ENCODE results near the gene RPUSD1. TPM values are rescaled to one million over a fixed set of nuclear protein-coding genes. Genes with fewer than 3 reads are reported as not detected.

Gene RPUSD1
- total and polyA plus RNA-seq, 4 donors, result 8.2 to 25.6 (median 23.5) TPM

DNA sequence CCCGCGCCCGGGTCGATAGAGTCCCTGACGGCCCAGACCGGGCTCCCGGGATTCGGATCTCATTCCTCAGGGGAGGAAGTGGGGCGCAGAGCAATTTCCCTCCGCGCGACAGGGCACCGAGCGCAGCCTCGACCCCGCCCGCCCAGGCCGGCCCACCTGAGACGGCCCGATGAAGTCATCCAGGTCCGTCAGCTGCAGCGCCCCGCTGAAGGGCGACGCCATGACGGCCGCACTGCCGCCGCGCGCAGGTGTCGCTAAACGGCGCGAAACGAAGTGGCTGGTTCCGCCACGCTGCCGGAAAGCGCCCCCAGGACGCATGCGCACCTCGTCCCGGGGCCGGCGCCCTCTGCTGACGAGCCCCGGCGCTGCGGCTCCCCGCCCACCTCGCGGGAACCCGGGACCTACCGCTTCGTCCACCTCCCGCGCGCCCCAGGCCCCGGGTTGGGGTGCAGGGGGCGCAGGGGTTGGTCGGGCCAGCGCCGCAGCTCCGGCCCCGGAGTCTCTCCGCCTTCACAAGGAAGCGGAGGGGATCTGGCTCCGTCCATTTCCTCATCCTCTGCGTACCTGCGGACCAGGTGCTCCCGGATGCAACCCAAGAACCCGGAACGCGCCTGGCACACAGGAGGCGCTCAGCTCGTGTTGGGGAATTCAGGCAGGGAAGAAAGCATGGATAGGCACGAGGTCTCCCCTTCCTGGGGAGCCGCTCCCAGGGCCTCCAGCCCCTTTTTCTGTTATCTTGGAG is 47.2 kb downstream of the RPUSD1 start, which contains the start of gene CIAO3:
Gene CIAO3, minus strand, starts transcription at position 234 of the 742 bp plus-strand sequence. Its CDS starts 12 bp downstream, at position 222.
- H3K4me1 ChIP-seq (ENCODE audit: control insufficient read depth in 5 of 5, insufficient read depth in 5 of 5, low read length in 5 of 5), result peaks cover 0 to 13% (median 5%) of the 10 kb centered on the region in 5 donors
- 1% methylated on average over 79 of the region's 79 CpGs for WGBS, 2 donors
- DNase-seq (peak; percentile 86 to 93 (median 91)), ATAC-seq (ENCODE audit: insufficient read depth, low FRiP score) (peak; percentile 91)
- H3K9ac ChIP-seq (ENCODE audit: insufficient read depth in 1 of 2, low read length in 2 of 2), result peak within 1 kb of the TSS in 1 of 2 donors; percentile 63
- no peaks in the 10 kb centered on the region for H3K9me3 ChIP-seq (ENCODE audit: control insufficient read depth in 4 of 4, insufficient read depth in 3 of 4, low read length in 3 of 4)
- H3K27me3 ChIP-seq (ENCODE audit: control insufficient read depth in 3 of 3, insufficient read depth in 3 of 3, low read length in 2 of 3), result no peaks in the 10 kb centered on the region
- H3K27ac ChIP-seq (ENCODE audit: low read depth in 1 of 2, low read length in 1 of 2), result peak within 1 kb of the TSS; percentile 32 to 68
- peaks cover 0 to 16% (median 5%) of the 10 kb centered on the region in 4 donors for H3K36me3 ChIP-seq (ENCODE audit: control insufficient read depth in 4 of 4, insufficient read depth in 4 of 4, low read length in 4 of 4)
- TF ChIP-seq, protein P1, sequence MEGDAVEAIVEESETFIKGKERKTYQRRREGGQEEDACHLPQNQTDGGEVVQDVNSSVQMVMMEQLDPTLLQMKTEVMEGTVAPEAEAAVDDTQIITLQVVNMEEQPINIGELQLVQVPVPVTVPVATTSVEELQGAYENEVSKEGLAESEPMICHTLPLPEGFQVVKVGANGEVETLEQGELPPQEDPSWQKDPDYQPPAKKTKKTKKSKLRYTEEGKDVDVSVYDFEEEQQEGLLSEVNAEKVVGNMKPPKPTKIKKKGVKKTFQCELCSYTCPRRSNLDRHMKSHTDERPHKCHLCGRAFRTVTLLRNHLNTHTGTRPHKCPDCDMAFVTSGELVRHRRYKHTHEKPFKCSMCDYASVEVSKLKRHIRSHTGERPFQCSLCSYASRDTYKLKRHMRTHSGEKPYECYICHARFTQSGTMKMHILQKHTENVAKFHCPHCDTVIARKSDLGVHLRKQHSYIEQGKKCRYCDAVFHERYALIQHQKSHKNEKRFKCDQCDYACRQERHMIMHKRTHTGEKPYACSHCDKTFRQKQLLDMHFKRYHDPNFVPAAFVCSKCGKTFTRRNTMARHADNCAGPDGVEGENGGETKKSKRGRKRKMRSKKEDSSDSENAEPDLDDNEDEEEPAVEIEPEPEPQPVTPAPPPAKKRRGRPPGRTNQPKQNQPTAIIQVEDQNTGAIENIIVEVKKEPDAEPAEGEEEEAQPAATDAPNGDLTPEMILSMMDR (IDR thresholded peaks at IDR 0.05; ENCODE audit: control extremely low read depth, extremely low read depth), result peak; percentile 79
- peak within 1 kb of the TSS; percentile 92 for H3K4me3 ChIP-seq

DNA sequence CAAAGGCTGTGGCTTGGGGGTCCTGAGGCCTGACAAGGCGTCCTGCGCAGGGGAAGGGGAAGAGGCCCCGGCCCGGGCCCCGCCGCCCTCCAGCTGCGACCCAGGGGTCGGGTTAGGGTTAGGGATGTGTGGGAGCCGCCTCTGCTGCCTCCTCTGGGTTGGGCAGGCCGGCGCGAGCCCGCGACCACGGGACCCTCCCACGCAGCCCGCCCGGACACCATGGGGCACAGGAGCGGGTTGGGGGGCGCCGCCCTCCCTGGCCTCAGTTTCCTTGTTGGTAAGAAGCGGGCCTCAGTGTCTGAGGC is 47.8 kb downstream of the RPUSD1 start:
- TF ChIP-seq, protein P1 (IDR thresholded peaks at IDR 0.05; ENCODE audit: control extremely low read depth, extremely low read depth), result no peak
- Histone ChIP-seq H3K27me3 (ENCODE audit: control insufficient read depth in 3 of 3, insufficient read depth in 3 of 3, low read length in 2 of 3) (no peaks in the 10 kb centered on the region), H3K36me3 (ENCODE audit: control insufficient read depth in 4 of 4, insufficient read depth in 4 of 4, low read length in 4 of 4) (peaks cover 0 to 21% (median 5%) of the 10 kb centered on the region in 4 donors), H3K9ac (ENCODE audit: insufficient read depth in 1 of 2, low read length in 2 of 2) (peak overlapping the region in 1 of 2 donors; percentile 63), H3K27ac (ENCODE audit: low read depth in 1 of 2, low read length in 1 of 2) (peak overlapping the region; percentile 32 to 68), H3K4me3 (peak overlapping the region; percentile 92), H3K9me3 (ENCODE audit: control insufficient read depth in 4 of 4, insufficient read depth in 3 of 4, low read length in 3 of 4) (no peaks in the 10 kb centered on the region), H3K4me1 (ENCODE audit: control insufficient read depth in 5 of 5, insufficient read depth in 5 of 5, low read length in 5 of 5) (peaks cover 0 to 13% (median 5%) of the 10 kb centered on the region in 5 donors)
- ATAC-seq (ENCODE audit: insufficient read depth, low FRiP score), result no peak
- no peak for DNase-seq
- 0 to 1% methylated on average over 20 to 22 of the region's 22 CpGs for WGBS, 2 donors

DNA sequence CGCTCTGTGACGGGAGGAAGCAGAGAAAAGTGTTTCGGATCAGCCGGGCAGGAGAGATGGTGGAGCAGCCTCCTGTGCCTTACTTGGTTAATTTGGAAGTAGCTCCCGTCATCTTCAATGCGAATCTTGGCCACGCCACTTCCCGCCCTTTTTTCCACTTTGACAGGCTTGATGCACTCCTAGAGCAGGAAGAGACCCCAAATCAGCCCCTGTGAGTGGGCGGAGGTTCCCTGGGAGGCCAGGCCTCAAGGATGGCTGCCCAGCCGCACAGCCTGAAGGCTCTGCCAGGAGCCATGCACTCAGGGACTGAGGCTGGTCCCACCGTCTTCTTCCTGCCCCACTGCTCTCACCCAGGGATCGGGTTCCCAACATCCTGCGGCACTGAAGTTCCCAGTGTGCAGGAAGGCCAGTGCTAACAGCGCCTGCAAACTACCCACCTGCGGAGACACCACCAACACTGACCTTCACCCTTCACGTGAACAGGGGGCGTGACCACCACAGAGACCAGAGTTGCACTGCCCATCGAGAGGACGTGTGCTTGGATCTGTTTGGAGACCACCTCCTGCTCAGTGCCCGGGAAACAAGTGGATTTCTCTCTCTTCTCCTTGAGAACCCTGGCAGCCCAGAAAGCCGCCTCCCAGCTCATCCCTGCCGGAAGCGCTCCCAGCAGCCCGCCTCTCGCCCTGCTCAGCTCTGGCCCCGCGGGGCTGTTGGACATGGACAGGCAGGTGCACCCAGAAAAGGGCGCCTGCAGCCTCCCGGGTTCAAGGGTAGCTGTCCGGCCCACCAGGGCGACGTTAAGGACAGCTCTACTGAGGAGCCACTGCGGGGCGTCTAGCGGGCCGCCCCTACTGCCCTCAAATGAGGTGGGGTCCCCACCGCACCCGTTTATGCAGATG is 48.4 kb downstream of the RPUSD1 start:
- TF ChIP-seq, protein P1 (IDR thresholded peaks at IDR 0.05; ENCODE audit: control extremely low read depth, extremely low read depth), result no peak
- no peak for DNase-seq
- Histone ChIP-seq H3K27ac (ENCODE audit: low read depth in 1 of 2, low read length in 1 of 2) (no peak overlapping the region), H3K9me3 (ENCODE audit: control insufficient read depth in 4 of 4, insufficient read depth in 3 of 4, low read length in 3 of 4) (no peaks in the 10 kb centered on the region), H3K9ac (ENCODE audit: insufficient read depth in 1 of 2, low read length in 2 of 2) (peak overlapping the region in 1 of 2 donors; percentile 63), H3K36me3 (ENCODE audit: control insufficient read depth in 4 of 4, insufficient read depth in 4 of 4, low read length in 4 of 4) (peaks cover 0 to 27% (median 7%) of the 10 kb centered on the region in 4 donors), H3K27me3 (ENCODE audit: control insufficient read depth in 3 of 3, insufficient read depth in 3 of 3, low read length in 2 of 3) (no peaks in the 10 kb centered on the region), H3K4me3 (peak overlapping the region; percentile 92), H3K4me1 (ENCODE audit: control insufficient read depth in 5 of 5, insufficient read depth in 5 of 5, low read length in 5 of 5) (peaks cover 0 to 13% (median 5%) of the 10 kb centered on the region in 5 donors)
- WGBS, 2 donors, result 47 to 52% methylated on average over 38 of the region's 38 CpGs
- no peak for ATAC-seq (ENCODE audit: insufficient read depth, low FRiP score)

All from lung (tissue), 12 donors.